ENCODE data around the gene AFF4.
A peak's percentile ranks its signal among the peaks of the same experiment; 100 is the strongest.

AFF4 gene

GRCh38 chr5:132870801-132871200 lies 92.6 kb downstream of the AFF4 start:
- no peak for DNase-seq (ENCODE audit: low read depth)
- no peak overlapping the region for H3K4me3 ChIP-seq (ENCODE audit: low read depth, low read length)
- TF ChIP-seq MYC (IDR thresholded peaks at IDR 0.05; ENCODE audit: low read depth, low read length) (no peak), POLR2A (IDR thresholded peaks at IDR 0.05; ENCODE audit: extremely low read depth, insufficient read length) (no peak), CTCF (IDR thresholded peaks at IDR 0.05; ENCODE audit: low read depth, low read length) (no peak)

GRCh38 chr5:132868754-132869153 lies 94.7 kb downstream of the AFF4 start:
- H3K4me3 ChIP-seq (ENCODE audit: low read depth, low read length): no peak overlapping the region
- TF ChIP-seq MYC (IDR thresholded peaks at IDR 0.05; ENCODE audit: low read depth, low read length): no peak
- no peak for TF ChIP-seq MAX (IDR thresholded peaks at IDR 0.05; ENCODE audit: low read depth, low read length)
- no peak for TF ChIP-seq CTCF (IDR thresholded peaks at IDR 0.05; ENCODE audit: low read depth, low read length)
- no peak for TF ChIP-seq POLR2A (IDR thresholded peaks at IDR 0.05; ENCODE audit: extremely low read depth, insufficient read length)
- DNase-seq (ENCODE audit: low read depth): no peak

- peak overlapping the region; percentile 94 for H3K4me3 ChIP-seq (ENCODE audit: low read depth, low read length)
- no peak for DNase-seq (ENCODE audit: low read depth)
- no peak for TF ChIP-seq POLR2A (IDR thresholded peaks at IDR 0.05; ENCODE audit: extremely low read depth, insufficient read length)
- TF ChIP-seq CTCF (IDR thresholded peaks at IDR 0.05; ENCODE audit: low read depth, low read length): no peak
- TF ChIP-seq MAX (IDR thresholded peaks at IDR 0.05; ENCODE audit: low read depth, low read length): no peak
- no peak; the same call in 1 of the 2 replicates for TF ChIP-seq MYC (IDR thresholded peaks at IDR 0.05; ENCODE audit: low read depth, low read length)
Observed at GRCh38 chr5:132867046-132867451, 96.4 kb downstream of the AFF4 start.

GRCh38 chr5:132866342-132867045 lies 96.9 kb downstream of the AFF4 start, which contains the start of the genes GDF9 and UQCRQ:
Gene GDF9, minus strand, starts transcription at chr5:132866469. Its CDS starts 1,936 bp downstream, at chr5:132864533.
Gene UQCRQ, plus strand, starts transcription at chr5:132866642. Its CDS starts 240 bp downstream, at chr5:132866882.
- DNase-seq (ENCODE audit: low read depth): peak; percentile 99
- peak within 1 kb of the TSS; percentile 94 for H3K4me3 ChIP-seq (ENCODE audit: low read depth, low read length)
- TF ChIP-seq CTCF (IDR thresholded peaks at IDR 0.05; ENCODE audit: low read depth, low read length): peak; percentile 23
- peak; percentile 75 for TF ChIP-seq MYC (IDR thresholded peaks at IDR 0.05; ENCODE audit: low read depth, low read length)
- peak; percentile 93 for TF ChIP-seq POLR2A (IDR thresholded peaks at IDR 0.05; ENCODE audit: extremely low read depth, insufficient read length)
- peak; percentile 53 for TF ChIP-seq MAX (IDR thresholded peaks at IDR 0.05; ENCODE audit: low read depth, low read length)

GRCh38 chr5:132865668-132866341 lies 97.6 kb downstream of the AFF4 start:
- no peak for DNase-seq (ENCODE audit: low read depth)
- TF ChIP-seq CTCF (IDR thresholded peaks at IDR 0.05; ENCODE audit: low read depth, low read length): no peak
- TF ChIP-seq MAX (IDR thresholded peaks at IDR 0.05; ENCODE audit: low read depth, low read length): 0 out of 2 replicates have a peak, but pooled peaks have one; percentile 21
- peak overlapping the region; percentile 94 for H3K4me3 ChIP-seq (ENCODE audit: low read depth, low read length)
